Endothelial cell of umbilical vein (primary cell): ENCODE data around the gene CHN2. TPM values are rescaled to one million over a fixed set of nuclear protein-coding genes. Genes with fewer than 3 reads are reported as not detected.

ENCODE experiments used
- BruUV-seq: library from RNA; stranded (reverse); fragments of 400-500 nt; replicated peaks from 2 replicates; lab custom pipeline; 2021; lab: Mats Ljungman, UMichigan
- CTCF ChIA-PET: fragments of 300-600, 350-600 bp; sonication (Branson Sonifier 250); formaldehyde crosslinking; loops from one replicate; lab custom pipeline; 2021; ENCODE audit warnings: antibody characterized with exemption, inconsistent platforms; lab: Charles Lee
- POLR2A ChIA-PET: fragments of 300-600, 350-600 bp; sonication (Branson Sonifier 250); formaldehyde crosslinking; loops from one replicate; lab custom pipeline; 2021; ENCODE audit warnings: antibody characterized with exemption, inconsistent platforms; lab: Charles Lee
- DNase-seq: peaks from one replicate; pipeline ENCODE4 v3.0.0-alpha.2; 2011; ENCODE audit warnings: low read depth, low spot score
- FAIRE-seq: peaks from 2 replicates; lab custom pipeline; 2011; peaks lifted over from hg19 to GRCh38; lab: Jason Lieb, UNC
- H2AFZ ChIP-seq: 2 replicates; pipeline ENCODE4 v1.6.0; 2012; ENCODE audit warnings: low read depth, low read length, control low read depth, inconsistent platforms
- H3K27ac ChIP-seq: 2 replicates; pipeline ENCODE4 v1.5.1; 2011; ENCODE audit warnings: low read depth, mild to moderate bottlenecking, control low read depth, low read length, moderate library complexity; ENCODE audit not compliant: insufficient read depth
- H3K27me3 ChIP-seq, 2 experiments: 2 replicates each; pipeline versions ENCODE4 v1.6.0 to v1.6.1; 2011; ENCODE audit warnings: low read length in 2 of 2, mixed read lengths in 1 of 2; ENCODE audit not compliant: control insufficient read depth in 2 of 2, insufficient read depth in 2 of 2
- H3K36me3 ChIP-seq, 2 experiments: 2 replicates in 1 of 2; 3 replicates in 1 of 2; pipeline ENCODE4 v1.5.1; 2011; ENCODE audit warnings: low read length in 2 of 2, mild to moderate bottlenecking in 1 of 2, moderate library complexity in 1 of 2; ENCODE audit not compliant: control insufficient read depth in 2 of 2, insufficient read depth in 2 of 2; ENCODE audit errors: extremely low read depth in 1 of 2
- H3K4me1 ChIP-seq: 3 replicates; pipeline ENCODE4 v1.5.1; 2011; ENCODE audit warnings: mild to moderate bottlenecking, low read length; ENCODE audit not compliant: control insufficient read depth, insufficient read depth; ENCODE audit errors: extremely low read depth
- H3K4me2 ChIP-seq: 2 replicates; pipeline ENCODE4 v1.6.1; 2011; ENCODE audit warnings: low read length, control low read depth, mixed read lengths; ENCODE audit not compliant: insufficient read depth
- H3K4me3 ChIP-seq, 3 experiments: fragments of 200-600 bp in 1 of 3; sonication (generic), shearing (Covaris generic) in 1 of 3; replicated peaks in 1 of 3; 2 replicates each; pipeline ENCODE4 v1.5.1; 2011 to 2016; ENCODE audit warnings: control low read depth in 3 of 3, low read length in 3 of 3, mild to moderate bottlenecking in 2 of 3, inconsistent platforms in 1 of 3, low read depth in 1 of 3, moderate library complexity in 1 of 3; ENCODE audit not compliant: insufficient read depth in 1 of 3
- H3K79me2 ChIP-seq: 2 replicates; pipeline ENCODE4 v1.6.0; 2012; ENCODE audit warnings: low read length, inconsistent platforms; ENCODE audit not compliant: control insufficient read depth, insufficient read depth
- H3K9ac ChIP-seq: replicated peaks from 2 replicates; pipeline ENCODE3; 2011; ENCODE audit warnings: low read length, control low read depth; ENCODE audit not compliant: insufficient read depth; ENCODE audit errors: extremely low read depth
- H3K9me1 ChIP-seq: replicated peaks from 3 replicates; pipeline ENCODE4 v1.6.0; 2011; ENCODE audit warnings: mild to moderate bottlenecking, low read length; ENCODE audit not compliant: control insufficient read depth, insufficient read depth; ENCODE audit errors: extremely low read depth
- H3K9me3 ChIP-seq: replicated peaks from 2 replicates; pipeline ENCODE4 v1.5.1; 2012; ENCODE audit warnings: low read length, inconsistent platforms; ENCODE audit not compliant: control insufficient read depth, insufficient read depth
- H4K20me1 ChIP-seq: replicated peaks from 2 replicates; pipeline ENCODE3; 2011; ENCODE audit warnings: mild to moderate bottlenecking, low read length; ENCODE audit not compliant: control insufficient read depth, insufficient read depth; ENCODE audit errors: extremely low read depth
- CTCF ChIP-seq, 2 donors: IDR thresholded peaks; 1 replicate in 1 of 2; 2 replicates in 1 of 2; pipeline ENCODE4 v1.5.1; 2011; ENCODE audit warnings: low read length in 2 of 2, mild to moderate bottlenecking in 2 of 2, moderate library complexity in 2 of 2, control low read depth in 1 of 2, inconsistent platforms in 1 of 2, low read depth in 1 of 2; ENCODE audit not compliant: insufficient read depth in 1 of 2; ENCODE audit errors: extremely low read depth in 1 of 2
- EZH2 ChIP-seq: IDR thresholded peaks from 2 replicates; pipeline ENCODE4 v1.6.1; 2012; ENCODE audit warnings: borderline replicate concordance, low read depth, mild to moderate bottlenecking, moderate library complexity, low read length, inconsistent platforms; ENCODE audit not compliant: severe bottlenecking
- FOS ChIP-seq: IDR thresholded peaks from 2 replicates; pipeline ENCODE4 v1.6.1; 2011; ENCODE audit warnings: mild to moderate bottlenecking, low read length, moderate library complexity, borderline replicate concordance; ENCODE audit not compliant: insufficient read depth
- GATA2 ChIP-seq: IDR thresholded peaks from 2 replicates; pipeline ENCODE4 v1.7.0; 2011; ENCODE audit warnings: low read depth, mild to moderate bottlenecking, moderate library complexity, mixed read lengths, low read length; ENCODE audit not compliant: insufficient read length, insufficient read depth
- JUN ChIP-seq: IDR thresholded peaks from 2 replicates; pipeline ENCODE4 v1.6.1; 2011; ENCODE audit warnings: borderline replicate concordance, low read depth; ENCODE audit not compliant: insufficient read length, insufficient read depth
- MAX ChIP-seq: IDR thresholded peaks from 2 replicates; pipeline ENCODE4 v1.6.1; 2011; ENCODE audit not compliant: insufficient read depth, insufficient read length
- MYC ChIP-seq: IDR thresholded peaks from one replicate; pipeline ENCODE4 v1.6.1; 2011; ENCODE audit warnings: mild to moderate bottlenecking, low read depth, low read length
- POLR2A ChIP-seq: IDR thresholded peaks from 2 replicates; pipeline ENCODE4 v1.6.1; 2012; ENCODE audit warnings: low read depth, mild to moderate bottlenecking, control low read depth, low read length
- POLR2AphosphoS5 ChIP-seq: IDR thresholded peaks from 2 replicates; pipeline ENCODE4 v1.6.1; 2012; ENCODE audit warnings: low read depth, mild to moderate bottlenecking, control low read depth, low read length, moderate library complexity; ENCODE audit not compliant: insufficient read depth
- dilution Hi-C: fragments of 300-500 bp; cut with MboI; formaldehyde crosslinking; loops from one replicate; pipeline ENCODE4 v1.15.0; 2019; ENCODE audit warnings: low sequenced_read_pairs; ENCODE audit not compliant: extremely low pct_ligation_motif_present
- intact Hi-C: fragments of 100-400 bp; cut with micrococcal nuclease; formaldehyde crosslinking; loops from one replicate; pipeline ENCODE4 v1.10.0; 2022
- polyA plus RNA-seq, 4 experiments: library from polyadenylated mRNA; depleted of rRNA in 3 of 4; stranded (reverse) in 3 of 4; unstranded in 1 of 4; fragments of >200 nt; gene quantifications; 2 replicates each; pipeline versions ENCODE4 v1.2.1 to v1.2.3, GENCODE V29; 2011 to 2012; ENCODE audit warnings: missing spikeins in 1 of 4
- total RNA-seq: library from RNA; stranded (reverse); gene quantifications from 2 replicates; pipeline ENCODE4 v1.2.3, GENCODE V29; 2021

CHN2 gene
- total and polyA plus RNA-seq, 2 donors (not counting 3 experiments of a cell fraction or from before 2014, with no cell fraction given): 1.4 to 5.0 TPM

DNA sequence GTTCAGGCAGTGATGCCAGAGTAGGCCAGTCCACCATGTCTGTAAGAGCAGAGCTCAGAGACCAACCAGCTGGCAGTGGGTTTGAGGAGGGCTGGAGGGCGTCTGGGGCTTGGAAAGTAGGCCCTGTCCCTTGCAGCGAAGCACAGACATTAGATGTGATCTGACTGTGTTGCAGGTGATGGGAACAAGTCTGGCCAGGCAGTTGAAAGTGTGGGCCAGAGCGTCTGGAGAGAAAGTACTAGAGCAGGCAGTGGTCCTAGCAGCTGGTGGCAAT is 53.3 kb downstream of the CHN2 start:
- CTCF ChIA-PET: interaction anchor here (1.1 kb wide), 1 partner anchor 52 kb away, joined by 3 read pairs; no protein-coding TSS in a partner anchor
- DNase-seq (no peak), FAIRE-seq (no peak)
- H3K4me3 ChIP-seq: no peak overlapping the region
- dilution Hi-C loops (no loop called here), intact Hi-C loops (no loop called here)
- TF ChIP-seq FOS (no peak), GATA2 (no peak), JUN (no peak), POLR2AphosphoS5 (no peak), MAX (no peak), POLR2A (no peak), MYC (no peak), EZH2 (no peak)
- H3K9me1 ChIP-seq: no peaks in the 10 kb centered on the region
- no peaks in the 10 kb centered on the region for H3K36me3 ChIP-seq
- H3K9ac ChIP-seq: no peak overlapping the region
- no peaks in the 10 kb centered on the region for H3K79me2 ChIP-seq
- POLR2A ChIA-PET: no interaction called here
- H4K20me1 ChIP-seq: no peaks in the 10 kb centered on the region
- no TSS peak for BruUV-seq
- no peaks in the 10 kb centered on the region for H3K4me1 ChIP-seq
- no peaks in the 10 kb centered on the region for H3K27me3 ChIP-seq
- no peaks in the 10 kb centered on the region for H3K9me3 ChIP-seq
- H2AFZ ChIP-seq: no peak overlapping the region
- H3K27ac ChIP-seq: no peak overlapping the region
- no peak overlapping the region for H3K4me2 ChIP-seq

GRCh38 chr7:29248713-29249382 is 54.3 kb downstream of the CHN2 start:
- ChIA-PET POLR2A (no interaction called here), CTCF (interaction anchor here (1.1 to 1.5 kb wide), 3 partner anchors 51 to 160 kb away, joined by 3 to 5 read pairs (median 3); no protein-coding TSS in a partner anchor)
- H3K79me2 ChIP-seq: no peaks in the 10 kb centered on the region
- intact Hi-C loops (no loop called here), dilution Hi-C loops (no loop called here)
- no peak for FAIRE-seq
- no peaks in the 10 kb centered on the region for H3K36me3 ChIP-seq
- no TSS peak for BruUV-seq
- TF ChIP-seq GATA2 (no peak), POLR2A (no peak), POLR2AphosphoS5 (no peak), CTCF (IDR thresholded peaks at IDR 0.05; ENCODE audit: extremely low read depth in 1 of 2, insufficient read depth in 1 of 2, low read depth in 1 of 2, low read length in 2 of 2) (no peak), EZH2 (no peak), MAX (no peak), FOS (no peak), JUN (no peak), MYC (no peak)
- no peak overlapping the region for H3K4me2 ChIP-seq
- no peaks in the 10 kb centered on the region for H3K9me3 ChIP-seq
- no peaks in the 10 kb centered on the region for H3K9me1 ChIP-seq
- H3K9ac ChIP-seq: no peak overlapping the region
- DNase-seq: no peak
- no peaks in the 10 kb centered on the region for H4K20me1 ChIP-seq
- no peaks in the 10 kb centered on the region for H3K4me1 ChIP-seq
- no peaks in the 10 kb centered on the region for H3K27me3 ChIP-seq
- no peak overlapping the region for H3K4me3 ChIP-seq
- H2AFZ ChIP-seq: no peak overlapping the region
- H3K27ac ChIP-seq: no peak overlapping the region
